Lung (tissue), 12 donors: ENCODE measurements around the gene TTC39C. TPM values are rescaled to one million over a fixed set of nuclear protein-coding genes. Genes with fewer than 3 reads are reported as not detected.

Experiments
- ATAC-seq: fragments of 200-7000 bp; cut with Tn5 transposase; one replicate; pipeline ENCODE4 v1.9.1; 2020; ENCODE audit warnings: moderate number of reproducible peaks; ENCODE audit not compliant: insufficient read depth, low FRiP score
- DNase-seq, 3 donors: peaks; one replicate each; pipeline ENCODE4 v3.0.0-alpha.2; 2013 to 2017
- H3K27ac ChIP-seq, 2 donors: one replicate each; pipeline ENCODE4 v1.5.1; 2013; ENCODE audit warnings: mild to moderate bottlenecking in 2 of 2, moderate library complexity in 2 of 2, control low read depth in 1 of 2, inconsistent platforms in 1 of 2, low read depth in 1 of 2, low read length in 1 of 2
- H3K27me3 ChIP-seq, 3 donors: one replicate each; pipeline ENCODE4 v1.5.1; 2013; ENCODE audit warnings: low read length in 2 of 3; ENCODE audit not compliant: control insufficient read depth in 3 of 3, insufficient read depth in 3 of 3
- H3K36me3 ChIP-seq, 4 donors: one replicate each; pipeline ENCODE4 v1.5.1; 2013; ENCODE audit warnings: low read length in 4 of 4, mild to moderate bottlenecking in 1 of 4, moderate library complexity in 1 of 4; ENCODE audit not compliant: control insufficient read depth in 4 of 4, insufficient read depth in 4 of 4
- H3K4me1 ChIP-seq, 5 donors: one replicate each; pipeline ENCODE4 v1.5.1; 2013; ENCODE audit warnings: low read length in 5 of 5, mild to moderate bottlenecking in 2 of 5, moderate library complexity in 1 of 5; ENCODE audit not compliant: control insufficient read depth in 5 of 5, insufficient read depth in 5 of 5
- H3K4me3 ChIP-seq: one replicate; pipeline ENCODE4 v1.5.1; 2013; ENCODE audit warnings: mild to moderate bottlenecking, control low read depth, moderate library complexity
- H3K9ac ChIP-seq, 2 donors: one replicate each; pipeline ENCODE4 v1.5.1; 2013; ENCODE audit warnings: low read length in 2 of 2, control low read depth in 1 of 2; ENCODE audit not compliant: insufficient read depth in 1 of 2
- H3K9me3 ChIP-seq, 4 donors: one replicate each; pipeline ENCODE4 v1.5.1; 2013; ENCODE audit warnings: low read length in 3 of 4, mild to moderate bottlenecking in 1 of 4, moderate library complexity in 1 of 4; ENCODE audit not compliant: control insufficient read depth in 4 of 4, insufficient read depth in 3 of 4
- CTCF ChIP-seq: IDR thresholded peaks from 2 replicates; pipeline ENCODE4 v1.5.1; 2012; ENCODE audit warnings: mild to moderate bottlenecking; ENCODE audit errors: control extremely low read depth, extremely low read depth
- WGBS, 2 donors: extraction: QIAGEN DNeasy Blood & Tissue Kit; methylation state at CpG; one replicate each; pipeline ENCODE4 v1.1.7; 2013; 5-methylcytosine and 5-hydroxymethylcytosine counted together
- polyA plus RNA-seq, 2 donors: library from polyadenylated mRNA; stranded (reverse); fragments of 200-250 nt; gene quantifications; one replicate each; pipeline ENCODE4 v1.2.1, GENCODE V29; 2013
- total RNA-seq, 2 donors: library from RNA; depleted of rRNA in 1 of 2; stranded (reverse); fragments of >200 nt in 1 of 2; gene quantifications; one replicate each; pipeline ENCODE4 v1.2.1, GENCODE V29; 2014 to 2021
- donor health status: control.
- donor health status: control.
- donor health status: Bipolar disorder and iron deficiency.
- donor health status: healthy.
- donor health status: DM: yes; HTN: yes; CAD: no.

The TTC39C gene
- total and polyA plus RNA-seq, 4 donors, result 6.0 to 33.5 (median 19.3) TPM

- 76 to 84% methylated on average over 3 of the region's 3 CpGs for WGBS, 2 donors
- H3K27ac ChIP-seq, result no peak overlapping the region
- peaks cover 0 to 32% (median 8%) of the 10 kb centered on the region in 5 donors for H3K4me1 ChIP-seq
- no peaks in the 10 kb centered on the region for H3K27me3 ChIP-seq
- no peaks in the 10 kb centered on the region for H3K36me3 ChIP-seq
- TF ChIP-seq CTCF, result no peak
- H3K9me3 ChIP-seq, result no peaks in the 10 kb centered on the region
- ATAC-seq (no peak), DNase-seq (no peak)
- peak overlapping the region in 1 of 2 donors; percentile 71 for H3K9ac ChIP-seq
- no peak overlapping the region for H3K4me3 ChIP-seq
These were observed 40.7 kb downstream of the TTC39C start for GRCh38 chr18:24055009-24055804.

GRCh38 chr18:24055878-24056277 lies 41.3 kb downstream of the TTC39C start:
- Histone ChIP-seq H3K4me1 (peaks cover 0 to 29% (median 7%) of the 10 kb centered on the region in 5 donors), H3K9me3 (no peaks in the 10 kb centered on the region), H3K27me3 (no peaks in the 10 kb centered on the region), H3K9ac (peak overlapping the region; percentile 6 to 71), H3K27ac (no peak overlapping the region), H3K4me3 (no peak overlapping the region), H3K36me3 (no peaks in the 10 kb centered on the region)
- WGBS, 2 donors, result 84 to 86% methylated on average over 2 of the region's 2 CpGs
- no peak for ATAC-seq
- peak in 2 of 3 donors; percentile 59 to 60 for DNase-seq
- TF ChIP-seq CTCF, result no peak

GRCh38 chr18:24056506-24056905 lies 42.0 kb downstream of the TTC39C start:
- ATAC-seq (no peak), DNase-seq (no peak)
- H3K4me3 ChIP-seq, result no peak overlapping the region
- H3K27ac ChIP-seq, result no peak overlapping the region
- H3K4me1 ChIP-seq, result peaks cover 0 to 23% (median under 1%) of the 10 kb centered on the region in 5 donors
- H3K36me3 ChIP-seq, result no peaks in the 10 kb centered on the region
- no peak overlapping the region for H3K9ac ChIP-seq
- no peaks in the 10 kb centered on the region for H3K27me3 ChIP-seq
- WGBS, 2 donors, result 83 to 92% methylated on average over 2 of the region's 2 CpGs
- H3K9me3 ChIP-seq, result no peaks in the 10 kb centered on the region
- TF ChIP-seq CTCF, result no peak
